Measurements from ENCODE around the gene ALG5.

The ALG5 gene

GRCh38 chr13:37011788-37012187, 12.6 kb upstream of the ALG5 start:
- H3K4me3 ChIP-seq (ENCODE audit: low read depth, low read length), result no peak overlapping the region
- CTCF ChIA-PET, result interaction anchor here (1.5 to 3.4 kb wide), 2 partner anchors 11 to 58 kb away, joined by 5 to 21 read pairs; partner anchors contain the start of gene EXOSC8
- DNase-seq (ENCODE audit: low read depth, low spot score), result no peak
- no peak for TF ChIP-seq CTCF (IDR thresholded peaks at IDR 0.05; ENCODE audit: insufficient read depth, low read length, missing control alignments)
- POLR2A ChIA-PET, result no interaction called here

GRCh38 chr13:37011002-37011401, 11.9 kb upstream of the ALG5 start:
- ChIA-PET POLR2A (interaction anchor here (1.0 kb wide), 1 partner anchor 11 kb away, joined by 5 read pairs; no protein-coding TSS in a partner anchor), CTCF (interaction anchor here (3.4 kb wide), 1 partner anchor 10 kb away, joined by 21 read pairs; the partner anchor contains the start of gene EXOSC8)
- no peak overlapping the region for H3K4me3 ChIP-seq (ENCODE audit: low read depth, low read length)
- TF ChIP-seq CTCF (IDR thresholded peaks at IDR 0.05; ENCODE audit: insufficient read depth, low read length, missing control alignments), result no peak
- no peak for DNase-seq (ENCODE audit: low read depth, low spot score)

GRCh38 chr13:37010424-37010823, 11.3 kb upstream of the ALG5 start:
- POLR2A ChIA-PET, result interaction anchor here (1.0 kb wide), 1 partner anchor 11 kb away, joined by 5 read pairs; no protein-coding TSS in a partner anchor
- H3K4me3 ChIP-seq (ENCODE audit: low read depth, low read length), result no peak overlapping the region
- DNase-seq (ENCODE audit: low read depth, low spot score), result no peak
- CTCF ChIA-PET, result interaction anchor here (3.4 kb wide), 1 partner anchor 9 kb away, joined by 21 read pairs; the partner anchor contains the start of gene EXOSC8
- no peak for TF ChIP-seq CTCF (IDR thresholded peaks at IDR 0.05; ENCODE audit: insufficient read depth, low read length, missing control alignments)

GRCh38 chr13:37009692-37010091, 10.6 kb upstream of the ALG5 start:
- DNase-seq (ENCODE audit: low read depth, low spot score), result no peak
- TF ChIP-seq CTCF (IDR thresholded peaks at IDR 0.05; ENCODE audit: insufficient read depth, low read length, missing control alignments), result no peak
- CTCF ChIA-PET, result no interaction called here
- H3K4me3 ChIP-seq (ENCODE audit: low read depth, low read length), result no peak overlapping the region
- POLR2A ChIA-PET, result no interaction called here

GRCh38 chr13:37001921-37002250, 2.7 kb upstream of the ALG5 start:
- POLR2A ChIA-PET, result no interaction called here
- CTCF ChIA-PET, result interaction anchor here (1.3 to 5.0 kb wide), 3 partner anchors 10 to 655 kb away, joined by 3 to 34 read pairs (median 21); no protein-coding TSS in a partner anchor
- no peak for TF ChIP-seq CTCF (IDR thresholded peaks at IDR 0.05; ENCODE audit: insufficient read depth, low read length, missing control alignments)
- no peak for DNase-seq (ENCODE audit: low read depth, low spot score)
- H3K4me3 ChIP-seq (ENCODE audit: low read depth, low read length), result no peak overlapping the region; the same call in 1 of the 2 replicates

- ChIA-PET CTCF (interaction anchor here (0.7 to 5.0 kb wide), 10 partner anchors 8 to 579 kb away, joined by 3 to 34 read pairs (median 6); no protein-coding TSS in a partner anchor), POLR2A (no interaction called here)
- peak overlapping the region; percentile 93 for H3K4me3 ChIP-seq (ENCODE audit: low read depth, low read length)
- no peak for TF ChIP-seq CTCF (IDR thresholded peaks at IDR 0.05; ENCODE audit: insufficient read depth, low read length, missing control alignments)
- no peak for DNase-seq (ENCODE audit: low read depth, low spot score)
These were observed 507 bp downstream of the ALG5 start for GRCh38 chr13:36998624-36999041.
